ENCODE measurements around the gene SWI5.

SWI5 gene

GRCh38 chr9:128321879-128322403 is 45.9 kb downstream of the SWI5 start:
- no peak for DNase-seq

- DNase-seq = peak; percentile 95 to 97
These were observed 46.5 kb downstream of the SWI5 start, which contains the start of the genes COQ4 and TRUB2 for GRCh38 chr9:128322404-128323211. COQ4 (plus strand) TSS chr9:128322839; CDS start chr9:128322859, 20 bp downstream. TRUB2 (minus strand) TSS chr9:128322447; CDS start chr9:128322408, 39 bp downstream.

- peak in 1 of 2 experiments; percentile 22 for DNase-seq
These were observed 47.2 kb downstream of the SWI5 start for GRCh38 chr9:128323212-128323730.

DNA sequence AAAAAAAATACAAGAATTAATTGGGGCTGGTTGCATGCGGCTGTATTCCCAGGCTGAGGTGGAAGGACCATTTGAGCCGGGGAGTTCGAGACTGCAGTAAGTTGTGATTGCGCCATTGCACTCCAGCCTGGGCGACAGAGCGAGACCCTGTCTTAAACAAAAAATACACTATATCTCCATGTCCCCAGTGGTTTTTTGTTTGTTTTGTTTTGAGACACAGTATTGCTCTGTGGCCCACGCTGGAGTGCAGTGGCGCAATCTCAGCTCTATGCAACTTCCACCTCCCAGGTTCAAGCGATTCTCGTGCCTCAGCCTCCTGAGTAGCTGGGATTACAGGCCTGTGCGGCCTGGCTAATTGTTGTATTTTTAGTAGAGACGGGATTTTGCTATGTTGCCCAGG is 47.7 kb downstream of the SWI5 start:
- no peak for DNase-seq

GRCh38 chr9:128324401-128324800 is 48.3 kb downstream of the SWI5 start:
- no peak for DNase-seq

GRCh38 chr9:128325629-128326028 is 49.6 kb downstream of the SWI5 start:
- DNase-seq = no peak

DNA sequence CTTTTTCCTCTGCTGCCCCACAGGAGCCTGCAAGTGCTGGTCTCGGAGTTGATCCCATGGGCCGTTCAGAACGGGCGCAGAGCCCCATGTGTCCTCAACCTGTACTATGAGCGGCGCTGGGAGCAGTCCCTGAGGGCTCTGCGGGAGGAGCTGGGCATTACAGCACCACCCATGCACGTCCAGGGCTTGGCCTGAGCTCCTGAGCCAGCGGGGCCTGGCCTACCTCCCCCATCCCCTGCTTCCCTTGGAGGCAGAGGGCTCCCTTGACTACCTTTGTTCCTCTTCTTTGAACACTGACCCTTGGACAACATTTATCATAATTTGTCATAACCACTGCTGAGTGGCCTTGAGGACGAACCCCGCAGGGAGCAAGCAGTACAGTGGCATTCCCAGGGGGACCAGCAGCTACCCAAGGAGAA is 57.4 kb downstream of the SWI5 start:
- DNase-seq = no peak

DNA sequence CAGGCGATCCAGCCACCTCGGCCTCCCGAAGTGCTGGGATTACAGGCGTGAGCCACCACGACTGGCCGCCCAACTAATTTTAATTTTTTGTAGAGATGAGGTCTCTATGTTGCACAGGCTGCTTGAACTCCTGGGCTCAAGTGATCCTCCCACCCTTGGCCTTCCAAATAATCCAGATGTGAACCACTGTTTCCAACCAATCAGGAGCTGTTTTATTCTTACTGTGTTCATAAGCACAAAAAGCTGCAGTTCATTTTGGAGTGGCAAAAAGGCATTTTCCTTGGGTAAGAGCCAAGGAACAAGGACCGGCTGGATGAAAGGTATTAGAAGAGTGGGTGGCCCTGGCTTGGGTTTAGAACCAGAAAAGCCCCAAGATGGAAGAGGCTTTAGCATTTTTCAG is 59.1 kb downstream of the SWI5 start:
- no peak for DNase-seq

GRCh38 chr9:128335914-128336313 is 59.8 kb downstream of the SWI5 start:
- no peak for DNase-seq

DNA sequence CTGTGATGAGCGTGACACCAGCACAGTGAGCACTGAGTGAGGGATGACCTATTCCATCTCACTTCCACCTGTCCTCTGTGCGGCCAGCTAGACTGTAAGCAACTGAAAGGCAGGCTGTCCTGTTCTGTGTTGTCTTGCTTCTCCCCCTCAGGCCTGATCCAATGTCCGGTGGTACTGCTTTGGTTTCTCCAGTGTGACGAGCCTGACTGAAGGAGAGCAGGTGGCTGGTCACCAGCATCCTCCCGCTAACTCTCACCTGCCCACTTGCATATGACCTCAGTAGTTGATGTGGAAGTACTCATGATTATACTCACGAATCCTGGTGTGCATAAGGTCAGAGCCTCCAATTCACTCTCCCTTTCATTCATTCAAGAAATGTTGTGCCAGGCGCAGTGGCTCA is 61.9 kb downstream of the SWI5 start:
- DNase-seq = no peak

All from Kasumi-1 (cell line).